H1 (cell line): ENCODE data around the gene SYK. TPM values are rescaled to one million over a fixed set of nuclear protein-coding genes. Genes with fewer than 3 reads are reported as not detected.

Experiments used
- CTCF ChIA-PET: fragments of 300-600 bp; sonication (Branson Sonifier 250); formaldehyde crosslinking; loops from one replicate; lab custom pipeline; 2021; ENCODE audit not compliant: partially characterized antibody; lab: Charles Lee
- POLR2A ChIA-PET: fragments of 300-600 bp; sonication (Branson Sonifier 250); formaldehyde crosslinking; loops from one replicate; lab custom pipeline; 2021; ENCODE audit warnings: inconsistent platforms; ENCODE audit not compliant: partially characterized antibody; lab: Charles Lee
- DNase-seq, 2 experiments: peaks; one replicate each; pipeline versions ENCODE4 v3.0.0 to v3.0.0-alpha.2; 2010 to 2022; ENCODE audit warnings: low spot score in 2 of 2, low read depth in 1 of 2, mixed read lengths in 1 of 2
- FAIRE-seq: peaks from 2 replicates; lab custom pipeline; 2011; peaks lifted over from hg19 to GRCh38; lab: Jason Lieb, UNC
- H2AFZ ChIP-seq: 2 replicates; pipeline ENCODE4 v1.8.1; 2012; ENCODE audit warnings: low read length, inconsistent platforms
- H2AK5ac ChIP-seq: 2 replicates; pipeline ENCODE4 v1.6.1; 2013; ENCODE audit warnings: low read depth, low read length
- H2BK120ac ChIP-seq: replicated peaks from 2 replicates; pipeline ENCODE3; 2013; ENCODE audit warnings: low read depth, low read length, inconsistent platforms
- H2BK12ac ChIP-seq: 2 replicates; pipeline ENCODE4 v1.6.1; 2013; ENCODE audit warnings: low read depth, low read length
- H2BK15ac ChIP-seq: 2 replicates; pipeline ENCODE4 v1.6.1; 2013; ENCODE audit warnings: low read length
- H2BK20ac ChIP-seq: 2 replicates; pipeline ENCODE4 v1.6.1; 2013; ENCODE audit warnings: low read length
- H2BK5ac ChIP-seq: 2 replicates; pipeline ENCODE4 v1.6.1; 2013; ENCODE audit warnings: low read depth, low read length
- H3K14ac ChIP-seq: 2 replicates; pipeline ENCODE4 v1.6.1; 2013; ENCODE audit warnings: inconsistent platforms; ENCODE audit not compliant: insufficient read length
- H3K18ac ChIP-seq: 2 replicates; pipeline ENCODE4 v1.6.1; 2013; ENCODE audit warnings: low read length; ENCODE audit errors: extremely low read depth
- H3K23ac ChIP-seq: 2 replicates; pipeline ENCODE4 v1.6.1; 2013; ENCODE audit warnings: inconsistent platforms; ENCODE audit not compliant: insufficient read length
- H3K23me2 ChIP-seq: 2 replicates; pipeline ENCODE4 v1.6.1; 2013; ENCODE audit warnings: low read depth, low read length
- H3K27ac ChIP-seq: 2 replicates; pipeline ENCODE4 v1.6.1; 2011; ENCODE audit warnings: low read depth, low read length, inconsistent platforms
- H3K27me3 ChIP-seq, 4 experiments: replicated peaks in 1 of 4; 1 replicate in 1 of 4; 2 replicates in 3 of 4; pipeline versions ENCODE4 v1.6.1 to v1.8.1; 2011 to 2013; ENCODE audit warnings: low read length in 3 of 4, mild to moderate bottlenecking in 3 of 4, inconsistent platforms in 2 of 4, mixed read lengths in 2 of 4, moderate library complexity in 1 of 4; ENCODE audit not compliant: control insufficient read depth in 3 of 4, insufficient read depth in 3 of 4; ENCODE audit errors: extremely low read depth in 1 of 4
- H3K36me3 ChIP-seq, 4 experiments: 2 replicates each; pipeline versions ENCODE4 v1.6.1 to v1.8.1; 2011 to 2013; ENCODE audit warnings: mild to moderate bottlenecking in 4 of 4, low read length in 3 of 4, moderate library complexity in 2 of 4, control low read depth in 1 of 4, inconsistent platforms in 1 of 4; ENCODE audit not compliant: insufficient read depth in 4 of 4, control insufficient read depth in 2 of 4
- H3K4ac ChIP-seq: replicated peaks from 2 replicates; pipeline ENCODE3; 2013; ENCODE audit warnings: low read length, low read depth, mixed read lengths, inconsistent platforms; ENCODE audit not compliant: insufficient read length
- H3K4me1 ChIP-seq, 4 experiments: replicated peaks in 1 of 4; 1 replicate in 1 of 4; 2 replicates in 3 of 4; pipeline versions ENCODE4 v1.6.1 to v1.8.1; 2011 to 2013; ENCODE audit warnings: low read length in 3 of 4, inconsistent platforms in 2 of 4, mixed read lengths in 1 of 4; ENCODE audit not compliant: insufficient read depth in 4 of 4, control insufficient read depth in 3 of 4
- H3K4me2 ChIP-seq, 2 experiments: 2 replicates each; pipeline versions ENCODE4 v1.6.1 to v1.8.1; 2011 to 2013; ENCODE audit warnings: low read depth in 2 of 2, low read length in 2 of 2, control low read depth in 1 of 2, inconsistent platforms in 1 of 2, mild to moderate bottlenecking in 1 of 2; ENCODE audit not compliant: insufficient read depth in 1 of 2
- H3K4me3 ChIP-seq, 4 experiments: fragments of 200-600, 300-600 bp in 1 of 4; sonication (generic), shearing (Covaris generic), sonication (Bioruptor Twin) in 1 of 4; 2 replicates each; pipeline versions ENCODE4 v1.5.1 to v1.8.1; 2011 to 2016; ENCODE audit warnings: low read length in 4 of 4, low read depth in 3 of 4, control low read depth in 2 of 4, inconsistent platforms in 2 of 4, mild to moderate bottlenecking in 2 of 4, mixed read lengths in 1 of 4, moderate library complexity in 1 of 4; ENCODE audit not compliant: insufficient read depth in 2 of 4; ENCODE audit errors: extremely low read depth in 1 of 4
- H3K56ac ChIP-seq: replicated peaks from 2 replicates; pipeline ENCODE3; 2013; ENCODE audit warnings: low read depth, mild to moderate bottlenecking, mixed read lengths, low read length, inconsistent platforms; ENCODE audit not compliant: insufficient read length
- H3K79me1 ChIP-seq: 2 replicates; pipeline ENCODE4 v1.6.1; 2013; ENCODE audit warnings: low read depth, low read length, control low read depth
- H3K79me2 ChIP-seq, 2 experiments: 2 replicates each; pipeline versions ENCODE4 v1.6.1 to v1.8.1; 2012 to 2013; ENCODE audit warnings: low read length in 2 of 2, mild to moderate bottlenecking in 2 of 2, inconsistent platforms in 1 of 2; ENCODE audit not compliant: insufficient read depth in 2 of 2, control insufficient read depth in 1 of 2
- H3K9ac ChIP-seq, 4 experiments: replicated peaks in 1 of 4; 1 replicate in 1 of 4; 2 replicates in 3 of 4; pipeline versions ENCODE4 v1.6.1 to v1.8.1; 2011 to 2013; ENCODE audit warnings: low read depth in 3 of 4, low read length in 3 of 4, control low read depth in 2 of 4, mild to moderate bottlenecking in 2 of 4, moderate library complexity in 2 of 4, inconsistent platforms in 1 of 4; ENCODE audit errors: extremely low read depth in 1 of 4
- H3K9me3 ChIP-seq, 2 experiments: 2 replicates each; pipeline versions ENCODE4 v1.6.1 to v1.8.1; 2012 to 2013; ENCODE audit warnings: mild to moderate bottlenecking in 2 of 2, moderate library complexity in 2 of 2, control low read depth in 1 of 2, inconsistent platforms in 1 of 2, low read depth in 1 of 2, low read length in 1 of 2, mixed read lengths in 1 of 2; ENCODE audit not compliant: insufficient read depth in 2 of 2
- H4K20me1 ChIP-seq, 2 experiments: replicated peaks in 1 of 2; 2 replicates each; pipeline versions ENCODE3 to v1.8.1; 2011 to 2013; ENCODE audit warnings: inconsistent platforms in 2 of 2, low read length in 2 of 2, mild to moderate bottlenecking in 1 of 2; ENCODE audit not compliant: insufficient read depth in 2 of 2, control insufficient read depth in 1 of 2
- H4K5ac ChIP-seq: 2 replicates; pipeline ENCODE4 v1.6.1; 2013; ENCODE audit warnings: low read length, low read depth, mixed read lengths, inconsistent platforms; ENCODE audit not compliant: insufficient read length
- H4K8ac ChIP-seq: 2 replicates; pipeline ENCODE4 v1.8.0; 2013; ENCODE audit warnings: mild to moderate bottlenecking, moderate library complexity, low read length, inconsistent platforms; ENCODE audit not compliant: insufficient read depth; ENCODE audit errors: extremely low read depth
- H4K91ac ChIP-seq: replicated peaks from 2 replicates; pipeline ENCODE3; 2013; ENCODE audit warnings: low read length, mixed read lengths, inconsistent platforms; ENCODE audit not compliant: insufficient read length
- CEBPB ChIP-seq: IDR thresholded peaks from 2 replicates; pipeline ENCODE4 v1.6.1; 2012; ENCODE audit warnings: low read depth, low read length
- CHD1 ChIP-seq: IDR thresholded peaks from 2 replicates; pipeline ENCODE4 v1.6.1; 2012; ENCODE audit warnings: low read depth, low read length, improper control_type of control experiment
- POLR2A ChIP-seq, 2 experiments: IDR thresholded peaks; 1 replicate in 1 of 2; 2 replicates in 1 of 2; pipeline ENCODE4 v1.6.1; 2011; ENCODE audit warnings: low read depth in 2 of 2, low read length in 2 of 2, mild to moderate bottlenecking in 2 of 2; ENCODE audit errors: control extremely low read depth in 1 of 2
- RFX5 ChIP-seq: IDR thresholded peaks from 2 replicates; pipeline ENCODE4 v1.6.1; 2011; ENCODE audit warnings: low read depth, low read length, improper control_type of control experiment, borderline replicate concordance
- WGBS, 2 experiments: shearing (Covaris generic) in 1 of 2; methylation state at CpG; one replicate each; pipeline versions ENCODE4 v1.1.6 to v1.1.7; 2013 to 2015; ENCODE audit warnings: low lambda C conversion rate in 2 of 2, mixed read lengths in 2 of 2, inconsistent platforms in 1 of 2, low coverage in 1 of 2, missing lambda C conversion rate in 1 of 2; ENCODE audit not compliant: insufficient replicate concordance in 2 of 2, insufficient coverage in 1 of 2, insufficient read length in 1 of 2; ENCODE audit errors: extremely low coverage in 1 of 2, missing lambda C conversion rate in 1 of 2; 5-methylcytosine and 5-hydroxymethylcytosine counted together
- polyA plus RNA-seq, 7 experiments: library from polyadenylated mRNA; depleted of rRNA in 3 of 7; stranded (reverse) in 5 of 7; unstranded in 2 of 7; fragments of >200 nt in 5 of 7; fragments of 200-250 nt in 2 of 7; gene quantifications; 1 replicate in 5 of 7; 2 replicates in 1 of 7; 4 replicates in 1 of 7; pipeline versions ENCODE4 v1.2.1 to v1.2.3, GENCODE V29; 2011 to 2013; ENCODE audit warnings: missing spikeins in 2 of 7, mixed read lengths in 2 of 7
- total RNA-seq: library from RNA; stranded (reverse); fragmentation: NEBNext Ultra II Directional; extraction: Animal tissue kit (Norgen Biotek cat#: 25700); gene quantifications from 2 replicates; pipeline ENCODE4 v1.2.1, GENCODE V29; 2021
- TF ChIP-seq, protein P1 (sequence below): IDR thresholded peaks from 2 replicates; pipeline ENCODE4 v1.6.1; 2011; ENCODE audit warnings: low read depth, mild to moderate bottlenecking, low read length; ENCODE audit not compliant: insufficient read depth

Gene SYK
- total and polyA plus RNA-seq, 2 of the 8 experiments (the other 6 are each of a cell fraction or from before 2014, with no cell fraction given): 1.5 to 4.4 TPM

GRCh38 chr9:90933468-90933867, 131.8 kb downstream of the SYK start:
- Histone ChIP-seq H3K4me3 (no peak overlapping the region), H4K8ac (no peak overlapping the region), H3K23ac (no peak overlapping the region), H3K79me1 (no peaks in the 10 kb centered on the region), H3K4ac (no peak overlapping the region), H4K91ac (no peak overlapping the region), H3K27me3 (no peaks in the 10 kb centered on the region), H3K18ac (no peak overlapping the region), H3K4me1 (no peaks in the 10 kb centered on the region), H4K20me1 (no peaks in the 10 kb centered on the region), H4K5ac (no peak overlapping the region), H2BK120ac (no peak overlapping the region), H2AK5ac (no peak overlapping the region), H2BK20ac (no peak overlapping the region), H2BK15ac (no peak overlapping the region), H3K23me2 (no peaks in the 10 kb centered on the region), H3K9me3 (no peaks in the 10 kb centered on the region), H2BK12ac (no peak overlapping the region), H2AFZ (no peak overlapping the region), H3K9ac (no peak overlapping the region), H2BK5ac (no peak overlapping the region), H3K36me3 (no peaks in the 10 kb centered on the region), H3K56ac (no peak overlapping the region), H3K4me2 (no peak overlapping the region), H3K79me2 (no peaks in the 10 kb centered on the region), H3K14ac (no peak overlapping the region), H3K27ac (no peak overlapping the region)
- TF ChIP-seq, protein P1, sequence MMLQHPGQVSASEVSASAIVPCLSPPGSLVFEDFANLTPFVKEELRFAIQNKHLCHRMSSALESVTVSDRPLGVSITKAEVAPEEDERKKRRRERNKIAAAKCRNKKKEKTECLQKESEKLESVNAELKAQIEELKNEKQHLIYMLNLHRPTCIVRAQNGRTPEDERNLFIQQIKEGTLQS: no peak
- TF ChIP-seq CHD1 (no peak), CEBPB (no peak), RFX5 (no peak), POLR2A (IDR thresholded peaks at IDR 0.05; ENCODE audit: control extremely low read depth in 1 of 2, low read depth in 2 of 2, low read length in 2 of 2) (no peak)
- ChIA-PET CTCF (interaction anchor here (1.0 to 1.8 kb wide), 3 partner anchors 9 to 18 kb away, joined by 3 to 8 read pairs (median 3); no protein-coding TSS in a partner anchor), POLR2A (no interaction called here)
- 92% methylated on average over 3 of the region's 3 CpGs; no CpG with 5 or more reads in 1 of the 2 experiments for WGBS, 2 experiments
- DNase-seq (no peak), FAIRE-seq (no peak)
